GM18951 (cell line): ENCODE results near the gene RRAD.

Experiments used
- POLR2A ChIP-seq: IDR thresholded peaks from 4 replicates; pipeline ENCODE4 v1.6.1; 2011; ENCODE audit warnings: mild to moderate bottlenecking; ENCODE audit not compliant: insufficient read length, insufficient read depth; ENCODE audit errors: extremely low read depth
- in situ Hi-C: fragments of 300-500 bp; cut with MboI; formaldehyde crosslinking; loops from one replicate; pipeline ENCODE4 v1.12.0; 2022; ENCODE audit warnings: low sequenced_read_pairs, mixed read lengths, inconsistent platforms; ENCODE audit not compliant: unreplicated experiment

Gene RRAD

GRCh38 chr16:66874079-66874775, 51.1 kb downstream of the RRAD start:
- in situ Hi-C loops = loop anchor here (25.0 kb wide), 1 partner anchor 462 kb away; no protein-coding TSS in a partner anchor
- no peak for TF ChIP-seq POLR2A

- no peak for TF ChIP-seq POLR2A
- in situ Hi-C loops = loop anchor here (25.0 kb wide), 1 partner anchor 461 kb away; no protein-coding TSS in a partner anchor
These were observed 51.7 kb downstream of the RRAD start for GRCh38 chr16:66873685-66874055.

GRCh38 chr16:66872943-66873684, 52.2 kb downstream of the RRAD start:
- in situ Hi-C loops = loop anchor here (25.0 kb wide), 1 partner anchor 461 kb away; no protein-coding TSS in a partner anchor

GRCh38 chr16:66872559-66872942, 52.8 kb downstream of the RRAD start:
- TF ChIP-seq POLR2A = no peak
- in situ Hi-C loops = loop anchor here (25.0 kb wide), 1 partner anchor 460 kb away; no protein-coding TSS in a partner anchor

More at GRCh38 chr16:66872943-66873684, 52.2 kb downstream of the RRAD start:
- TF ChIP-seq POLR2A = peak; percentile 43

GRCh38 chr16:66871840-66872239, 53.5 kb downstream of the RRAD start:
- TF ChIP-seq POLR2A = no peak
- in situ Hi-C loops = loop anchor here (25.0 kb wide), 1 partner anchor 460 kb away; no protein-coding TSS in a partner anchor
